ENCODE measurements around the gene ZNF621.
A peak's percentile ranks its signal among the peaks of the same experiment; 100 is the strongest.

ZNF621 gene

GRCh38 chr3:40524568-40525285 lies at the start of gene ZNF621:
ZNF621 (plus strand) TSS chr3:40524960; CDS start chr3:40525841, 881 bp downstream.
- Histone ChIP-seq H3K9ac (ENCODE audit: low read length) (peak within 1 kb of the TSS; percentile 93), H3K36me3 (ENCODE audit: control insufficient read depth, insufficient read depth, low read length) (peaks cover 11% of the 10 kb centered on the region), H3K4me3 (ENCODE audit: low read length) (peak within 1 kb of the TSS; percentile 98), H3K27me3 (ENCODE audit: control insufficient read depth, insufficient read depth, low read length) (no peaks in the 10 kb centered on the region), H3K27ac (ENCODE audit: low read depth, low read length) (peak within 1 kb of the TSS; percentile 90), H3K4me1 (ENCODE audit: control insufficient read depth, insufficient read depth, low read length) (peaks cover 5% of the 10 kb centered on the region)

GRCh38 chr3:40476478-40477470 lies 48.0 kb upstream of the ZNF621 start, which contains the start of gene ZNF619:
ZNF619 (plus strand) TSS chr3:40477122; CDS start chr3:40477980, 858 bp downstream.
- H3K36me3 ChIP-seq (ENCODE audit: control insufficient read depth, insufficient read depth, low read length): peaks cover 7% of the 10 kb centered on the region
- H3K4me3 ChIP-seq (ENCODE audit: low read length): peak within 1 kb of the TSS; percentile 97
- H3K27me3 ChIP-seq (ENCODE audit: control insufficient read depth, insufficient read depth, low read length): no peaks in the 10 kb centered on the region
- peak within 1 kb of the TSS; percentile 19 for H3K9ac ChIP-seq (ENCODE audit: low read length)
- peak within 1 kb of the TSS; percentile 38 for H3K27ac ChIP-seq (ENCODE audit: low read depth, low read length)
- peaks cover 5% of the 10 kb centered on the region for H3K4me1 ChIP-seq (ENCODE audit: control insufficient read depth, insufficient read depth, low read length)

DNA sequence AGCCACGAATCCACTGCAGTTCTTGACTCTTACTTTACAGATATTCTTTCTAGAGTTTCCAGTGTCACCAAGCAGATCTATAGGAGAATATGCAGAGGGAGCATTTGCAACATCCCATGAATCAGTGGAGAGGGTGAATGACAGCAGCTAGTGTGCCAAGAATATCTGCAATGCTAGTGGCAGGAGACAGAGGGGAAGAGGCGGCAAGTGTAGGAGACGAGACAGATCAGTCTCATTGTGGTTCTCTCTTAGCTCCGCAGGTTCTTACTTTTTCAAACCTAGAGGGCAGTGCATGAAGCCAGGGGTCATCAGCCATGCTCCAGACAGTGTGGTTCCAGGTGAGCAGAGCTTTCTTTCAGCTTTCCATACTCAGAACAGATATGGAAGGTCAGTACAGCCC lies 47.1 kb upstream of the ZNF621 start:
- peaks cover 8% of the 10 kb centered on the region for H3K36me3 ChIP-seq (ENCODE audit: control insufficient read depth, insufficient read depth, low read length)
- peak overlapping the region; percentile 19 for H3K9ac ChIP-seq (ENCODE audit: low read length)
- peaks cover 5% of the 10 kb centered on the region for H3K4me1 ChIP-seq (ENCODE audit: control insufficient read depth, insufficient read depth, low read length)
- no peak overlapping the region for H3K27ac ChIP-seq (ENCODE audit: low read depth, low read length)
- no peaks in the 10 kb centered on the region for H3K27me3 ChIP-seq (ENCODE audit: control insufficient read depth, insufficient read depth, low read length)
- H3K4me3 ChIP-seq (ENCODE audit: low read length): peak overlapping the region; percentile 97

GRCh38 chr3:40487172-40487571 lies 37.6 kb upstream of the ZNF621 start:
- no peak overlapping the region for H3K27ac ChIP-seq (ENCODE audit: low read depth, low read length)
- no peaks in the 10 kb centered on the region for H3K4me1 ChIP-seq (ENCODE audit: control insufficient read depth, insufficient read depth, low read length)
- no peak overlapping the region for H3K9ac ChIP-seq (ENCODE audit: low read length)
- no peaks in the 10 kb centered on the region for H3K27me3 ChIP-seq (ENCODE audit: control insufficient read depth, insufficient read depth, low read length)
- H3K4me3 ChIP-seq (ENCODE audit: low read length): no peak overlapping the region
- H3K36me3 ChIP-seq (ENCODE audit: control insufficient read depth, insufficient read depth, low read length): peaks cover 22% of the 10 kb centered on the region

GRCh38 chr3:40490916-40491315 lies 33.8 kb upstream of the ZNF621 start:
- H3K27ac ChIP-seq (ENCODE audit: low read depth, low read length): no peak overlapping the region
- no peaks in the 10 kb centered on the region for H3K4me1 ChIP-seq (ENCODE audit: control insufficient read depth, insufficient read depth, low read length)
- H3K36me3 ChIP-seq (ENCODE audit: control insufficient read depth, insufficient read depth, low read length): peaks cover 16% of the 10 kb centered on the region
- no peak overlapping the region for H3K9ac ChIP-seq (ENCODE audit: low read length)
- no peak overlapping the region for H3K4me3 ChIP-seq (ENCODE audit: low read length)
- H3K27me3 ChIP-seq (ENCODE audit: control insufficient read depth, insufficient read depth, low read length): no peaks in the 10 kb centered on the region

DNA sequence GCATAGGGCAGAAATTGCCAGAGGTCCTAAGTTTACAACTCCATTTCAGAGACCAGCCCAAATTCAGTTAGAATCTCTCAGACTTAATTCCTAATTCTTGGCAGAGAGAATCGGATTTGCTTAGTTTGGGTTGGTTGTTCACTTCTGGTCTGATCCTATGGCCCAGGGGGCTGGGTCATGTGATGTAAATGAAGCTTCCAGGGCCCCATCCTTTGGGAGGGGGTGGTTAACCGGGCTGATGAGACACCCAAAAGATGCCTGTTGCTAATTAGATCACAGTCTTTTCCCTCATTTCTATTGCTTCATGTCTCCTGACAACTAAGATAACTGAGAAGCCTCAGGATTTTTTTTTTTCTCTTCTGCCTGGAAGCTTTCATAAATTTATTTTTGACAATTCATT lies 30.1 kb upstream of the ZNF621 start:
- H3K4me3 ChIP-seq (ENCODE audit: low read length): no peak overlapping the region
- H3K27me3 ChIP-seq (ENCODE audit: control insufficient read depth, insufficient read depth, low read length): no peaks in the 10 kb centered on the region
- H3K9ac ChIP-seq (ENCODE audit: low read length): no peak overlapping the region
- no peak overlapping the region for H3K27ac ChIP-seq (ENCODE audit: low read depth, low read length)
- no peaks in the 10 kb centered on the region for H3K4me1 ChIP-seq (ENCODE audit: control insufficient read depth, insufficient read depth, low read length)
- H3K36me3 ChIP-seq (ENCODE audit: control insufficient read depth, insufficient read depth, low read length): no peaks in the 10 kb centered on the region

- no peak overlapping the region for H3K4me3 ChIP-seq (ENCODE audit: low read length)
- H3K4me1 ChIP-seq (ENCODE audit: control insufficient read depth, insufficient read depth, low read length): no peaks in the 10 kb centered on the region
- no peak overlapping the region for H3K27ac ChIP-seq (ENCODE audit: low read depth, low read length)
- H3K27me3 ChIP-seq (ENCODE audit: control insufficient read depth, insufficient read depth, low read length): no peaks in the 10 kb centered on the region
- H3K9ac ChIP-seq (ENCODE audit: low read length): no peak overlapping the region
- H3K36me3 ChIP-seq (ENCODE audit: control insufficient read depth, insufficient read depth, low read length): no peaks in the 10 kb centered on the region
Observed at GRCh38 chr3:40497288-40497687, 27.5 kb upstream of the ZNF621 start.

- Histone ChIP-seq H3K9ac (ENCODE audit: low read length) (no peak overlapping the region), H3K4me3 (ENCODE audit: low read length) (no peak overlapping the region), H3K4me1 (ENCODE audit: control insufficient read depth, insufficient read depth, low read length) (no peaks in the 10 kb centered on the region), H3K27me3 (ENCODE audit: control insufficient read depth, insufficient read depth, low read length) (no peaks in the 10 kb centered on the region), H3K36me3 (ENCODE audit: control insufficient read depth, insufficient read depth, low read length) (no peaks in the 10 kb centered on the region), H3K27ac (ENCODE audit: low read depth, low read length) (no peak overlapping the region)
Observed at GRCh38 chr3:40499952-40500351, 24.8 kb upstream of the ZNF621 start.

DNA sequence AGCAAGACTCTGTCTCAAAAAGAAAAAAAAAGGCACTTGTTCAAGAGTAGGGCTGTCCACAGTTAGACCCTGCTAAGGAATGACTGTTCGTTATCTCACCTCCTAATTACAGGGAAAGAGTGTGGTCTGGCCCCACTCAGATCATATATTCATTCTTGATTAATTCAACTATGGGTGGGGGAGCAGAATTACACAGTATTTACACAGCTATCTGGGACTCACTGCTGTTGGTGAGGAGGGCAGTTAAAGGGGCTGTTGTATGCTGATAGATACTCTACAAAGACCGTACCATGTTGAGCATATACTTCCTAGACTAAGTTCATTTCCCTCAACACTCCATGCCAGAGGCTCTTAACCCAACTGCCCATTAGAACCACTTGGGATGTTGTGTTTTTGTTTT lies 22.7 kb upstream of the ZNF621 start:
- no peaks in the 10 kb centered on the region for H3K27me3 ChIP-seq (ENCODE audit: control insufficient read depth, insufficient read depth, low read length)
- no peaks in the 10 kb centered on the region for H3K36me3 ChIP-seq (ENCODE audit: control insufficient read depth, insufficient read depth, low read length)
- H3K4me3 ChIP-seq (ENCODE audit: low read length): no peak overlapping the region
- no peak overlapping the region for H3K27ac ChIP-seq (ENCODE audit: low read depth, low read length)
- H3K4me1 ChIP-seq (ENCODE audit: control insufficient read depth, insufficient read depth, low read length): no peaks in the 10 kb centered on the region
- H3K9ac ChIP-seq (ENCODE audit: low read length): no peak overlapping the region

- Histone ChIP-seq H3K27ac (ENCODE audit: low read depth, low read length) (no peak overlapping the region), H3K4me1 (ENCODE audit: control insufficient read depth, insufficient read depth, low read length) (no peaks in the 10 kb centered on the region), H3K27me3 (ENCODE audit: control insufficient read depth, insufficient read depth, low read length) (no peaks in the 10 kb centered on the region), H3K36me3 (ENCODE audit: control insufficient read depth, insufficient read depth, low read length) (no peaks in the 10 kb centered on the region), H3K4me3 (ENCODE audit: low read length) (peak overlapping the region; percentile 89), H3K9ac (ENCODE audit: low read length) (no peak overlapping the region)
Observed at GRCh38 chr3:40504636-40505430, 19.9 kb upstream of the ZNF621 start.

DNA sequence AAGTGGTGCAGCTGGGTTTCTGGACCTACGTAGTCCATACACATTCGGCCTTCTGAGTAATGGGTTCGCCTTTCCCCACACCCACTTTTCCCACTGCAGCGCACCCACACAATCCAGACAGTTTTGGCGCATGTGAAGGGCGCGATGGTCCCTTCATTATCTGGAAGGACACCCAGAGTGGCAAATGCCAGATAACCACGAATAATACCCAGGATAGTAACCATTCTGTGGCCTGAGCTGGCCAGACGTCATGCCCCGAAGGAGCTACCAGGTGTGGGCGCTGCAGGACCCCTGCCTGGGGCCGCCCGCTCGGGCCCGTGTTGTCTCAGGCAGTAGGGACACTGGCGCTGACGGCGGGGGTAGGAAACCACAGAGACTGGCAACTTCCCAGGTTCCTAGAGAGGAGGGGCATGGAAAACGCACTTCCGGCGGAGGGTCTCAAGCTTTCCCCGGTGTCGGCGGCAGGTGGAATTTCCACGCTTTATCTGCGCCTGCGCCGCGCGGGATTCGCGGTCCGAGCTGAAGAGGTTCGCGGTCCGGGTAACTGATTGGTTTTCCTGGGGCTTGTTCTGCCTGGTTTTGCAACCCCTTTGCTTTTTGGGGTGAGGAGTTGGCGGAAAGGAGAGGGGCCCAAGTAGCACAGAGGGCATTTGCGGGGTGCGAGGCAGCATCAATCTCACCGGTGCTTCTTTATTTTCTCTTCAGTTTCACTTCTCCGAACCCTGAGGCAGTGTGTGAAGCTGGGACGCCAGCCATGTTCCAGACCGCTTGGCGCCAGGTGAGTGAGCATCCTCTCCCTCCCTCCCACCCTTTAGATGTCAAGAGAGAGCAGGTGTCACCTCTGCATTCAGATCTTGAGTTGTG lies 18.9 kb upstream of the ZNF621 start, which contains the start of gene ZNF620:
Gene ZNF620, plus strand, starts transcription at position 441 of the 864 bp plus-strand sequence. Its CDS starts 314 bp downstream, at position 755.
- Histone ChIP-seq H3K9ac (ENCODE audit: low read length) (peak within 1 kb of the TSS; percentile 81), H3K27ac (ENCODE audit: low read depth, low read length) (peak within 1 kb of the TSS; percentile 70), H3K27me3 (ENCODE audit: control insufficient read depth, insufficient read depth, low read length) (no peaks in the 10 kb centered on the region), H3K36me3 (ENCODE audit: control insufficient read depth, insufficient read depth, low read length) (no peaks in the 10 kb centered on the region), H3K4me1 (ENCODE audit: control insufficient read depth, insufficient read depth, low read length) (no peaks in the 10 kb centered on the region), H3K4me3 (ENCODE audit: low read length) (peak within 1 kb of the TSS; percentile 89)
